ENCODE measurements around the gene SOX13. TPM values are rescaled to one million over a fixed set of nuclear protein-coding genes. Genes with fewer than 3 reads are reported as not detected.

SOX13 gene
- total and polyA plus RNA-seq, 2 of the 4 experiments (the other 2 are of a cell fraction), result 0.54 to 3.5 TPM

- H3K4ac ChIP-seq (ENCODE audit: low read depth, low read length), result no peak overlapping the region
- no peak overlapping the region for H2BK20ac ChIP-seq (ENCODE audit: low read depth, low read length)
- no peak overlapping the region for H3K9ac ChIP-seq (ENCODE audit: low read depth, low read length)
- H3K4me2 ChIP-seq (ENCODE audit: low read depth, low read length), result no peak overlapping the region
- no peak for TF ChIP-seq FOS (IDR thresholded peaks at IDR 0.05; ENCODE audit: low read depth, low read length)
- TF ChIP-seq CTCF (conservative IDR thresholded peaks at IDR 0.05; ENCODE audit: low read depth, low read length), result no peak
- no peak for TF ChIP-seq RAD21 (IDR thresholded peaks at IDR 0.05; ENCODE audit: low read length)
- no peak for TF ChIP-seq NFE2L2 (IDR thresholded peaks at IDR 0.05; ENCODE audit: low read depth, low read length)
- TF ChIP-seq BHLHE40 (IDR thresholded peaks at IDR 0.05; ENCODE audit: low read depth, low read length), result no peak
- TF ChIP-seq CHD1 (IDR thresholded peaks at IDR 0.05; ENCODE audit: low read depth, low read length), result no peak
- TF ChIP-seq MAFK (IDR thresholded peaks at IDR 0.05; ENCODE audit: low read depth, low read length), result no peak
- no peak for TF ChIP-seq RCOR1 (IDR thresholded peaks at IDR 0.05; ENCODE audit: insufficient replicate concordance, low read length)
- no peak for TF ChIP-seq POLR2A (IDR thresholded peaks at IDR 0.05; ENCODE audit: low read depth, low read length)
- no peak for TF ChIP-seq MXI1 (IDR thresholded peaks at IDR 0.05; ENCODE audit: borderline replicate concordance, low read depth, low read length)
- no peak for TF ChIP-seq USF2 (IDR thresholded peaks at IDR 0.05; ENCODE audit: low read depth, low read length)
- no peak for TF ChIP-seq ELK1 (IDR thresholded peaks at IDR 0.05; ENCODE audit: borderline replicate concordance, low read depth, low read length)
- no peak for TF ChIP-seq MAZ (IDR thresholded peaks at IDR 0.05; ENCODE audit: borderline replicate concordance, low read depth, low read length)
- no peak overlapping the region for H3K27ac ChIP-seq (ENCODE audit: insufficient read depth, low read length)
- no peak overlapping the region for H2BK5ac ChIP-seq (ENCODE audit: low read depth, low read length, poor library complexity, severe bottlenecking)
- no peaks in the 10 kb centered on the region for H4K20me1 ChIP-seq (ENCODE audit: insufficient read depth, low read length)
- H3K4me3 ChIP-seq (ENCODE audit: insufficient read depth, low read depth, low read length), result no peak overlapping the region
- dilution Hi-C loops (cut with HindIII; ENCODE audit: low sequenced_read_pairs, unreplicated experiment) (loop anchor here (25.0 kb wide), 1 partner anchor 275 kb away; the partner anchor contains the start of gene SNRPE), intact Hi-C loops (cut with micrococcal nuclease) (no loop called here), in situ Hi-C loops (cut with MboI; ENCODE audit: low sequenced_read_pairs) (no loop called here)
- peaks cover 35% of the 10 kb centered on the region; the same call in 1 of the 2 replicates for H3K36me3 ChIP-seq (ENCODE audit: control insufficient read depth, insufficient read depth, low read length)
- no peaks in the 10 kb centered on the region for H3K79me1 ChIP-seq (ENCODE audit: low read depth in 1 of 2, low read length in 2 of 2)
- H3K9me3 ChIP-seq (ENCODE audit: control insufficient read depth, insufficient read depth, low read length), result no peaks in the 10 kb centered on the region
- CTCF ChIA-PET, result no interaction called here
- no peak overlapping the region for H2AFZ ChIP-seq (replicated peaks; ENCODE audit: low read length, poor library complexity)
- H4K5ac ChIP-seq (ENCODE audit: low read depth, low read length), result no peak overlapping the region
- POLR2A ChIA-PET (ENCODE audit: unreplicated experiment), result no interaction called here
- no peak for DNase-seq
- H2AK9ac ChIP-seq (replicated peaks; ENCODE audit: low read depth, low read length, poor library complexity), result no peak overlapping the region
- H4K91ac ChIP-seq (ENCODE audit: insufficient read depth, low read depth, low read length), result no peak overlapping the region
- no peak overlapping the region for H4K8ac ChIP-seq (ENCODE audit: low read depth in 2 of 2, low read length in 2 of 2)
- BruUV-seq (replicated peaks), result no TSS peak
- H3K4me1 ChIP-seq (ENCODE audit: control insufficient read depth, insufficient read depth, low read length), result no peaks in the 10 kb centered on the region; the same call in 1 of the 2 replicates
- H3K56ac ChIP-seq (ENCODE audit: extremely low read depth, insufficient read depth, low read length), result no peak overlapping the region
- H3K27me3 ChIP-seq (ENCODE audit: control insufficient read depth, insufficient read depth, low read length), result no peaks in the 10 kb centered on the region
- no peak for ATAC-seq (ENCODE audit: low read depth)
- WGBS, 2 experiments (ENCODE audit: extremely low coverage in 2 of 2, insufficient read length in 1 of 2), result 67% methylated on average over 2 of the region's 2 CpGs; no CpG with 5 or more reads in 1 of the 2 experiments
- H2AK5ac ChIP-seq (ENCODE audit: low read depth, low read length), result no peak overlapping the region
- H3K18ac ChIP-seq (ENCODE audit: low read depth, low read length), result no peak overlapping the region
- no peak overlapping the region for H2BK120ac ChIP-seq (ENCODE audit: low read depth, low read length)
- no peak overlapping the region for H2BK15ac ChIP-seq (ENCODE audit: low read depth, low read length)
- H3K23ac ChIP-seq (ENCODE audit: low read depth, low read length), result no peak overlapping the region
- peaks cover 6% of the 10 kb centered on the region; the same call in 1 of the 2 replicates for H3K9me1 ChIP-seq (ENCODE audit: insufficient read depth, low read length)
- H3K14ac ChIP-seq (replicated peaks; ENCODE audit: low read depth, low read length), result no peak overlapping the region
These were observed 63.9 kb downstream of the SOX13 start for GRCh38 chr1:204136814-204137213.
